Mesothelial cell of epicardium (in vitro differentiated cells): ENCODE measurements around the gene FAM20A. TPM values are rescaled to one million over a fixed set of nuclear protein-coding genes. Genes with fewer than 3 reads are reported as not detected.
A peak's percentile ranks its signal among the peaks of the same experiment; 100 is the strongest.

Source experiments
- DNase-seq, 2 experiments: peaks; one replicate each; pipeline ENCODE4 v3.0.0; 2021; ENCODE audit warnings: low spot score in 2 of 2; ENCODE audit not compliant: unreplicated experiment in 2 of 2
- H3K27ac Mint-ChIP-seq: 2 replicates; pipeline ENCODE4 v1.8.0; 2021; ENCODE audit warnings: mixed read lengths
- H3K27me3 Mint-ChIP-seq: 2 replicates; pipeline ENCODE4 v1.8.0; 2021; ENCODE audit warnings: low read depth, mixed read lengths
- H3K36me3 Mint-ChIP-seq: 2 replicates; pipeline ENCODE4 v1.8.0; 2021; ENCODE audit warnings: mixed read lengths
- H3K4me1 Mint-ChIP-seq: 2 replicates; pipeline ENCODE4 v1.8.0; 2021; ENCODE audit warnings: mixed read lengths
- H3K4me3 Mint-ChIP-seq: 2 replicates; pipeline ENCODE4 v1.8.0; 2021; ENCODE audit warnings: mild to moderate bottlenecking, moderate library complexity, mixed read lengths
- H3K9me3 Mint-ChIP-seq: 2 replicates; pipeline ENCODE4 v1.8.0; 2021; ENCODE audit warnings: mixed read lengths
- CTCF ChIP-seq: fragments of 200-600 bp; sonication (generic); IDR thresholded peaks from one replicate; pipeline ENCODE4 v1.5.0; 2021; ENCODE audit warnings: antibody characterized with exemption; ENCODE audit not compliant: unreplicated experiment
- total RNA-seq: library from RNA; stranded (reverse); gene quantifications from 3 replicates; pipeline ENCODE4 v1.2.1, GENCODE V29; 2021

The FAM20A gene
- total RNA-seq, 1 donor from 2014 or later = 1.8 TPM

DNA sequence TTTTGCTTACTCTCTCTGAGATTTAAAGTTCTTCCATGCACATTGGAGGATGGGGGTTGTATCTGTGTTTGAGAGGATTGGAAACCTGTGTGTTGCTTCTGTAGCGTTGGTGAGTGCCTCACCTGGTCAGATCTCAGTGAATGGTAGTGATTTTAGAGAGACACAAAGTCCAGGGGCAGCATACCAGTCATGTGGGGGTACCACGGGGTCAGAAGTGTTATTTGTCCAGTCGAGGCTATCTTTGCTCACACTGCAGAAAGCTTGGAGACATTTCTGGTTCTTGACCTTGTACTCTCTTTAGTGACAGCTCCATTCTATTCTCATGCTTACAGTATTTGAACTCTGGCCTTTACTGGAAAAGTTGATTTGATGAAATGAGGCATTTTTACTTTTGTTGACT, 65.2 kb downstream of the FAM20A start:
- no peak overlapping the region for H3K4me3 Mint-ChIP-seq
- no peak for DNase-seq
- H3K9me3 Mint-ChIP-seq = no peaks in the 10 kb centered on the region
- H3K4me1 Mint-ChIP-seq = no peaks in the 10 kb centered on the region
- no peak overlapping the region for H3K27ac Mint-ChIP-seq
- H3K27me3 Mint-ChIP-seq = no peaks in the 10 kb centered on the region
- TF ChIP-seq CTCF = no peak
- H3K36me3 Mint-ChIP-seq = peaks cover 21% of the 10 kb centered on the region

DNA sequence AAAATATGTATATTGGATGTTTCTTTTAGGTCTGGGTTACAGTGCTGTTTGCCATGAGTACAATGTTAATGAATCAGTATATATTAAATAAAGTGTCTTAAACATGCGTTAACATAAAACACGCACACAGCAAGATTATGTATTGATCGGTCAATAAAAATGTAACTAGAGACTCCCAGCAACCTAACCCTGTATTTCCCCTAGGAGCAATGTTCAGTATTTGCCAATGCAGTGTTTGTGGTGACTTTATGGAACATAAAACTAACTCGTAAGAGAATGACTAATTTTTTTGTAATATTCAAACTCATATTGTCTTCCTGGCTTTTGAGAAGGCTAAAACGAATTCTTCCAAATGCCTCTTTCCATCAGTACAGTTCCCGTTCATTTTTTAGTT, 66.5 kb downstream of the FAM20A start:
- Mint-ChIP-seq H3K27ac (no peak overlapping the region), H3K36me3 (peaks cover 30% of the 10 kb centered on the region), H3K9me3 (no peaks in the 10 kb centered on the region), H3K27me3 (no peaks in the 10 kb centered on the region), H3K4me1 (no peaks in the 10 kb centered on the region), H3K4me3 (no peak overlapping the region)
- DNase-seq = no peak
- no peak for TF ChIP-seq CTCF

GRCh38 chr17:68533887-68534694, 67.1 kb downstream of the FAM20A start:
- Mint-ChIP-seq H3K27ac (no peak overlapping the region), H3K4me1 (no peaks in the 10 kb centered on the region), H3K4me3 (no peak overlapping the region), H3K36me3 (peaks cover 32% of the 10 kb centered on the region), H3K27me3 (no peaks in the 10 kb centered on the region), H3K9me3 (no peaks in the 10 kb centered on the region)
- peak; percentile 63 for TF ChIP-seq CTCF
- DNase-seq = no peak

- Mint-ChIP-seq H3K36me3 (peaks cover 40% of the 10 kb centered on the region), H3K4me3 (no peak overlapping the region), H3K9me3 (no peaks in the 10 kb centered on the region), H3K27me3 (no peaks in the 10 kb centered on the region), H3K4me1 (no peaks in the 10 kb centered on the region), H3K27ac (no peak overlapping the region)
- DNase-seq = no peak
- TF ChIP-seq CTCF = no peak
Measured at GRCh38 chr17:68532826-68533225, 68.3 kb downstream of the FAM20A start.

DNA sequence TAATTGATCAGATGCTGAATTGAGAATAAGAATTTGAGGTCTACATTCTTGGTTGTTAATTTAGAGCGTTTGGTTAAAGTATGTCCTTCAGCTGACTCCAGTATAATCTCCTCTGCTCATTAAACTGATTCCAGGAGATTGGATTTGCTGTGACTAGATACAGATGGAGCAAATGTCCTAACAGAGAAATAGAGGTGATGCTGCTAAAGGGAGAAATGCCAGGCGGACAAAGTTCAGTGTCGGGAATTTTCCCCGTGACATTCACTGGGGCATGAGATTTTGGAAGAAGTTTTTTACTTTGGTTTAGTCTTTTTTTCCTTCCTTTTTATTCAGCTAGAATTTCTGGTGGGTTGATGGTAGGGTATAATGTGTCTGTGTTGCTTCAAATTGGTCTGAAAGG, 69.9 kb downstream of the FAM20A start:
- no peak overlapping the region for H3K4me3 Mint-ChIP-seq
- TF ChIP-seq CTCF = no peak
- H3K27ac Mint-ChIP-seq = peak overlapping the region; percentile 28
- no peaks in the 10 kb centered on the region for H3K27me3 Mint-ChIP-seq
- H3K9me3 Mint-ChIP-seq = no peaks in the 10 kb centered on the region
- DNase-seq = no peak
- H3K4me1 Mint-ChIP-seq = no peaks in the 10 kb centered on the region
- H3K36me3 Mint-ChIP-seq = peaks cover 52% of the 10 kb centered on the region
